ENCODE measurements around the gene KARS1. TPM values are rescaled to one million over a fixed set of nuclear protein-coding genes. Genes with fewer than 3 reads are reported as not detected.
"Not testable (repeated sequence)": the region's sequence is repeated elsewhere in the genome, so short reads cannot be mapped to it uniquely, and the experiment has no call there.

Gene KARS1
- total and polyA plus RNA-seq, 11 donors: 93.2 to 154 (median 129) TPM

DNA sequence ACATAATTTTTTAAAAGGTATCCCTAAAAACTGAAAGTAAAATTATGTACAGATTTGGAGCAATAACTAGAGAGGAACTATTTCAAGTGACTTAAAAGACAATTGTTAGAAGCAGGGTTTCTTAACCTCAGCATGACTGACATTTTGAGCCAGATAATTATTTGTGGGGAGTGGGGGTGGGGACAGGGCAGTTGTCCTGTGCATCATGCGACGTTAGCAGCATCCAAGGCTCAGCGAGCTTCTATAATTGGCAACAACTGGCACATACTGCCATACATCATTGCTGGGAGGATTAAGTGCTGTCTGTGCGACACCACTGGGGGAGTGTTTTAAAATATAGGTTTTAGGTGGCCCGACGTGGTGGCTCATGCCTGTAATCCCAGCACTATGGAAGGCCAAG is 54.2 kb downstream of the KARS1 start:
- peak overlapping the region in 6 of 12 donors; percentile 19 to 59 (median 50) for H3K27ac ChIP-seq
- no peak for TF ChIP-seq POLR2A (IDR thresholded peaks at IDR 0.05)
- no peak for TF ChIP-seq CTCF (IDR thresholded peaks at IDR 0.05)
- no peak for ATAC-seq

GRCh38 chr16:75591927-75592326 is 55.5 kb downstream of the KARS1 start:
- peak overlapping the region in 9 of 12 donors; percentile 7 to 90 (median 67) for H3K27ac ChIP-seq

More for the DNA sequence above, 54.2 kb downstream of the KARS1 start:
- H3K27me3 ChIP-seq: no peaks in the 10 kb centered on the region
- WGBS, 4 donors: 53 to 72% (median 65%) methylated on average over 6 of the region's 6 CpGs
- DNase-seq: no peak
- intact Hi-C loops (cut with DNase I): loop anchor here in 1 of 10 donors (10.0 kb wide), 1 partner anchor 119 kb away; no protein-coding TSS in a partner anchor
- peaks cover 3 to 56% (median 43%) of the 10 kb centered on the region in 12 donors for H3K4me1 ChIP-seq
- H3K9me3 ChIP-seq: peaks cover 0 to 6% (median 0%) of the 10 kb centered on the region in 12 donors
- no peak overlapping the region for H3K4me3 ChIP-seq
- peaks cover 0 to 32% (median 12%) of the 10 kb centered on the region in 9 donors for H3K36me3 ChIP-seq

GRCh38 chr16:75590920-75591843 is 56.3 kb downstream of the KARS1 start:
- Histone ChIP-seq H3K9me3 (no peaks in the 10 kb centered on the region), H3K4me3 (peak overlapping the region in 2 of 12 donors; percentile 3 to 11), H3K36me3 (peaks cover 0 to 18% (median 0%) of the 10 kb centered on the region in 9 donors), H3K27me3 (no peaks in the 10 kb centered on the region), H3K27ac (peak overlapping the region; percentile 63 to 90 (median 80)), H3K4me1 (peaks cover 3 to 56% (median 43%) of the 10 kb centered on the region in 12 donors)
- intact Hi-C loops (cut with DNase I): loop anchor here in 2 of 10 donors (2.0 to 10.0 kb wide), 2 partner anchors 32 to 116 kb away; partner anchors contain the start of gene ADAT1 (in 1 of the 2)
- 15 to 18% (median 17%) methylated on average over 8 of the region's 8 CpGs for WGBS, 4 donors
- no peak for TF ChIP-seq POLR2A (IDR thresholded peaks at IDR 0.05)
- TF ChIP-seq CTCF (IDR thresholded peaks at IDR 0.05): peak in 6 of 12 donors; percentile 16 to 44 (median 28)
- ATAC-seq (peak; percentile 86 to 94 (median 90)), DNase-seq (peak; percentile 67 to 88 (median 83))

More at GRCh38 chr16:75591927-75592326, 55.5 kb downstream of the KARS1 start:
- not testable (repeated sequence) for ATAC-seq, H3K27me3 ChIP-seq, DNase-seq, H3K9me3 ChIP-seq, H3K4me3 ChIP-seq
- Histone ChIP-seq H3K4me1 (peaks cover 3 to 56% (median 43%) of the 10 kb centered on the region in 12 donors), H3K36me3 (peaks cover 0 to 18% (median 0%) of the 10 kb centered on the region in 9 donors)
- 49 to 57% (median 53%) methylated on average over 7 to 9 of the region's 9 CpGs for WGBS, 4 donors
- intact Hi-C loops (cut with DNase I): loop anchor here in 2 of 10 donors (2.0 to 10.0 kb wide), 2 partner anchors 31 to 117 kb away; partner anchors contain the start of gene ADAT1 (in 1 of the 2)

GRCh38 chr16:75589306-75589705 is 58.2 kb downstream of the KARS1 start:
- Histone ChIP-seq H3K9me3 (no peaks in the 10 kb centered on the region), H3K27me3 (no peaks in the 10 kb centered on the region), H3K36me3 (peaks cover 0 to 19% (median 0%) of the 10 kb centered on the region in 9 donors), H3K27ac (peak overlapping the region; percentile 67 to 90 (median 80)), H3K4me1 (peaks cover 3 to 51% (median 38%) of the 10 kb centered on the region in 12 donors), H3K4me3 (no peak overlapping the region)
- TF ChIP-seq CTCF (IDR thresholded peaks at IDR 0.05) (no peak), POLR2A (IDR thresholded peaks at IDR 0.05) (no peak)
- intact Hi-C loops (cut with DNase I): no loop called here
- 36 to 57% (median 47%) methylated on average over 3 of the region's 3 CpGs for WGBS, 4 donors
- DNase-seq: peak; percentile 67 to 80 (median 75)
- ATAC-seq: peak; percentile 52 to 80 (median 67)

All from heart left ventricle (tissue), 16 donors.